Hepatocyte (in vitro differentiated cells): ENCODE measurements around the gene CLK4. TPM values are rescaled to one million over a fixed set of nuclear protein-coding genes. Genes with fewer than 3 reads are reported as not detected.

Experiments used
- DNase-seq: peaks from one replicate; pipeline ENCODE4 v3.0.0-alpha.2; 2016; ENCODE audit warnings: low spot score
- H2AFZ ChIP-seq: fragments of 200-600 bp; sonication (generic); 2 replicates; pipeline ENCODE4 v1.6.0; 2016; ENCODE audit warnings: antibody characterized with exemption, mild to moderate bottlenecking
- H3K27ac ChIP-seq: fragments of 200-600 bp; sonication (generic); 2 replicates; pipeline ENCODE4 v1.5.1; 2016; ENCODE audit warnings: mild to moderate bottlenecking
- H3K27me3 ChIP-seq: fragments of 200-600 bp; sonication (generic); 2 replicates; pipeline ENCODE4 v1.6.1; 2016
- H3K36me3 ChIP-seq: fragments of 200-600 bp; sonication (generic); replicated peaks from 2 replicates; pipeline ENCODE4 v1.5.1; 2016; ENCODE audit warnings: low read depth; ENCODE audit not compliant: insufficient read depth
- H3K4me1 ChIP-seq: fragments of 200-600 bp; sonication (generic); 2 replicates; pipeline ENCODE4 v1.5.1; 2016; ENCODE audit warnings: mild to moderate bottlenecking, moderate library complexity; ENCODE audit not compliant: insufficient read depth
- H3K4me2 ChIP-seq: fragments of 200-600 bp; sonication (generic); 2 replicates; pipeline ENCODE4 v1.6.0; 2016
- H3K4me3 ChIP-seq: fragments of 200-600 bp; sonication (generic); 2 replicates; pipeline ENCODE4 v1.5.1; 2016; ENCODE audit warnings: mild to moderate bottlenecking
- H3K79me2 ChIP-seq: fragments of 200-600 bp; sonication (generic); 2 replicates; pipeline ENCODE4 v1.6.0; 2017; ENCODE audit warnings: mild to moderate bottlenecking
- H3K9me2 ChIP-seq: fragments of 200-600 bp; sonication (generic); replicated peaks from 2 replicates; pipeline ENCODE4 v1.6.0; 2017; ENCODE audit warnings: mild to moderate bottlenecking; ENCODE audit not compliant: insufficient read depth
- H3K9me3 ChIP-seq: fragments of 200-600 bp; sonication (generic); 2 replicates; pipeline ENCODE4 v1.5.1; 2016; ENCODE audit warnings: low read depth, mild to moderate bottlenecking
- H4K20me1 ChIP-seq: fragments of 200-600 bp; sonication (generic); 2 replicates; pipeline ENCODE4 v1.6.0; 2016; ENCODE audit warnings: mild to moderate bottlenecking; ENCODE audit not compliant: insufficient read depth, poor library complexity, severe bottlenecking
- EZH2 ChIP-seq: fragments of 200-600 bp; sonication (generic); IDR thresholded peaks from 2 replicates; pipeline ENCODE4 v1.6.1; 2016; ENCODE audit warnings: antibody characterized with exemption, mild to moderate bottlenecking, borderline replicate concordance
- EZH2phosphoT487 ChIP-seq: fragments of 200-600 bp; sonication (generic); IDR thresholded peaks from one replicate; pipeline ENCODE4 v1.6.1; 2018; ENCODE audit warnings: antibody characterized with exemption, mild to moderate bottlenecking, low read depth, moderate library complexity; ENCODE audit not compliant: unreplicated experiment, severe bottlenecking
- whole genome bisulfite sequencing: methylation state at CpG from one replicate; pipeline ENCODE4 v1.1.6; 2016; ENCODE audit warnings: low lambda C conversion rate; ENCODE audit errors: missing lambda C conversion rate; 5-methylcytosine and 5-hydroxymethylcytosine counted together
- polyA plus RNA-seq: library from polyadenylated mRNA; unstranded; fragments of >200 nt; fragmentation: Nextera tagmentation; extraction: Ambion mirVana; gene quantifications from 2 replicates; pipeline ENCODE4 v1.2.1, GENCODE V29; 2016
- total RNA-seq: library from RNA; depleted of rRNA; stranded (reverse); fragments of >200 nt; gene quantifications from 2 replicates; pipeline ENCODE4 v1.2.3, GENCODE V29; 2014
- TF ChIP-seq, protein P1 (sequence below): fragments of 200-600 bp; sonication (generic); IDR thresholded peaks from 2 replicates; pipeline ENCODE4 v1.5.1; 2016; ENCODE audit warnings: antibody characterized with exemption, mild to moderate bottlenecking; ENCODE audit not compliant: poor library complexity

CLK4 gene
- total and polyA plus RNA-seq, 2 experiments from 2014 or later = 17.9 to 28.4 TPM

DNA sequence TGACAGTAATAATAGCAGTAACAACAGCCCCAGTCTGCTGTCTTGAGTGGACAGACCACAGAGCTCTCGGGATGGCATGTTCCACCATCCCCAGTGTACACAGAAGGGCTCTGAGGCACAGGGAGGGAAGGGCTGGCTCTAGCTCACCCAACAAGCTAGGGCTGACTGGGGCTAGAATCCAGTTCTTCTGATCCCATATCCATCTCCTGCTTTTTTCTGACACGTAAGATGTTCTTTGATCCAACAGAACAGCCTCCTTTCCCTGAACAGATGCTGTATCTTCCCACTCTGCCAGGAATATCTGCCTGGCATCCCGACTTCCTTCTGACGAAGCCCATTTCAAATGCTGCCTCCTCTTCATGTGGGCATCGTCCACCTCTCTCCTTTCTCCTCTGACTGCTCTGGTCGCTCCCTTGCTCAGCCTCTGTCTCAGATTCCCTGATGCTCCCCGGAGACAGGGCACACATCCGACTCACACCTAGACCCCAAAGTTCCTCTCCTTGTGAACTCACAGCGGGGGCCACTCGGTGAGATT, 43.6 kb upstream of the CLK4 start:
- H3K4me1 ChIP-seq = no peaks in the 10 kb centered on the region
- no peak overlapping the region for H3K4me2 ChIP-seq
- no peak for DNase-seq
- H3K27ac ChIP-seq = no peak overlapping the region
- WGBS = 92% methylated on average over 10 of the region's 10 CpGs
- no peaks in the 10 kb centered on the region for H4K20me1 ChIP-seq
- no peak for TF ChIP-seq EZH2
- no peak for TF ChIP-seq EZH2phosphoT487
- TF ChIP-seq, protein P1, sequence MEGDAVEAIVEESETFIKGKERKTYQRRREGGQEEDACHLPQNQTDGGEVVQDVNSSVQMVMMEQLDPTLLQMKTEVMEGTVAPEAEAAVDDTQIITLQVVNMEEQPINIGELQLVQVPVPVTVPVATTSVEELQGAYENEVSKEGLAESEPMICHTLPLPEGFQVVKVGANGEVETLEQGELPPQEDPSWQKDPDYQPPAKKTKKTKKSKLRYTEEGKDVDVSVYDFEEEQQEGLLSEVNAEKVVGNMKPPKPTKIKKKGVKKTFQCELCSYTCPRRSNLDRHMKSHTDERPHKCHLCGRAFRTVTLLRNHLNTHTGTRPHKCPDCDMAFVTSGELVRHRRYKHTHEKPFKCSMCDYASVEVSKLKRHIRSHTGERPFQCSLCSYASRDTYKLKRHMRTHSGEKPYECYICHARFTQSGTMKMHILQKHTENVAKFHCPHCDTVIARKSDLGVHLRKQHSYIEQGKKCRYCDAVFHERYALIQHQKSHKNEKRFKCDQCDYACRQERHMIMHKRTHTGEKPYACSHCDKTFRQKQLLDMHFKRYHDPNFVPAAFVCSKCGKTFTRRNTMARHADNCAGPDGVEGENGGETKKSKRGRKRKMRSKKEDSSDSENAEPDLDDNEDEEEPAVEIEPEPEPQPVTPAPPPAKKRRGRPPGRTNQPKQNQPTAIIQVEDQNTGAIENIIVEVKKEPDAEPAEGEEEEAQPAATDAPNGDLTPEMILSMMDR = no peak
- no peak overlapping the region for H3K4me3 ChIP-seq
- no peaks in the 10 kb centered on the region for H3K79me2 ChIP-seq
- no peaks in the 10 kb centered on the region for H3K27me3 ChIP-seq
- no peak overlapping the region for H2AFZ ChIP-seq
- no peaks in the 10 kb centered on the region for H3K36me3 ChIP-seq
- H3K9me2 ChIP-seq = no peaks in the 10 kb centered on the region
- no peaks in the 10 kb centered on the region for H3K9me3 ChIP-seq

DNA sequence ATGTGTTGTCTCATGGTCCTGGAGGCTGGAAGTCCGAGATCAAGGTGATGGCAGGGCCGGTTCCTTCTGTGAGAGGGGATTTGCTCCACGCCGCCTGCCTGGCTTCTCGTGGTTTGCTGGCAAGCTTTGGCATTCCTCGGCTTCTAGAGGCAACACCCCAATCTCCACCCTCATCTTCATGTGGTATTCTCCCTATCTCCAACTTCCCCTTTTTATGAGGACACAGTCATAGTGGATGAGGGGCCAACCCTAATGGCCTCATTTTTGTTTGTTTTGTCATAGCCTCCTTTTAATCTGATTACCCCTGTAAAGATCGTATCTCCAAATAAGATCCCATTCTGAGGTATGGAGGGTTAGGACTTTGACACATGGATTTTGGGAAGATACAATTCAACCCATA, 41.7 kb upstream of the CLK4 start:
- WGBS = 81% methylated on average over 7 of the region's 7 CpGs
- TF ChIP-seq EZH2phosphoT487 = no peak
- TF ChIP-seq, protein P1 = no peak
- no peak for TF ChIP-seq EZH2
- no peaks in the 10 kb centered on the region for H3K9me3 ChIP-seq
- H4K20me1 ChIP-seq = no peaks in the 10 kb centered on the region
- H3K4me3 ChIP-seq = no peak overlapping the region
- H3K79me2 ChIP-seq = no peaks in the 10 kb centered on the region
- H3K9me2 ChIP-seq = no peaks in the 10 kb centered on the region
- no peak overlapping the region for H3K4me2 ChIP-seq
- no peaks in the 10 kb centered on the region for H3K36me3 ChIP-seq
- H3K4me1 ChIP-seq = no peaks in the 10 kb centered on the region
- no peak overlapping the region for H3K27ac ChIP-seq
- H2AFZ ChIP-seq = no peak overlapping the region
- DNase-seq = no peak
- H3K27me3 ChIP-seq = no peaks in the 10 kb centered on the region

DNA sequence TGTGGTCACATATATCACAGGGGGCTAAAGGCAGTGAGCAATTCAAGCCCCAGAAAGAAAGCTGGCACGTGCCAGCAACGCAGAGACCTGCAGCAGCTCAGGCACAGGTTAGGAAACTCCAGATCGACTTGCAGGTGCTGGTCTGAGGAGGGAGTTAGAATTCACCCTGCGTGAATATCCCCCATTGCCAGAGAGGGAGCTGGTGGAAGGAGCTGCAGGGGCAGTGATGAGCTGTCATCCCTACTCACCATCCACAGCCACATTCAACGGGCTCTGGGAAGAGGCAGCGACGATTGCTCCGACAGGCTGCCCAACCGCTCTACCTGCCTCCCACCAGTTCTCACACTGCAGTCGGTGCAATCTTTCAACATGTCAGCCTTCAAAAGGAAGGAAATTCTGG, 40.8 kb upstream of the CLK4 start:
- no peak overlapping the region for H3K4me3 ChIP-seq
- H3K4me1 ChIP-seq = no peaks in the 10 kb centered on the region
- no peaks in the 10 kb centered on the region for H3K9me3 ChIP-seq
- H3K27me3 ChIP-seq = no peaks in the 10 kb centered on the region
- H3K79me2 ChIP-seq = no peaks in the 10 kb centered on the region
- H4K20me1 ChIP-seq = no peaks in the 10 kb centered on the region
- no peak overlapping the region for H2AFZ ChIP-seq
- H3K4me2 ChIP-seq = no peak overlapping the region
- no peak for DNase-seq
- 55% methylated on average over 10 of the region's 10 CpGs for WGBS
- no peaks in the 10 kb centered on the region for H3K9me2 ChIP-seq
- no peak overlapping the region for H3K27ac ChIP-seq
- TF ChIP-seq, protein P1 = no peak
- TF ChIP-seq EZH2 (no peak), EZH2phosphoT487 (no peak)
- no peaks in the 10 kb centered on the region for H3K36me3 ChIP-seq

DNA sequence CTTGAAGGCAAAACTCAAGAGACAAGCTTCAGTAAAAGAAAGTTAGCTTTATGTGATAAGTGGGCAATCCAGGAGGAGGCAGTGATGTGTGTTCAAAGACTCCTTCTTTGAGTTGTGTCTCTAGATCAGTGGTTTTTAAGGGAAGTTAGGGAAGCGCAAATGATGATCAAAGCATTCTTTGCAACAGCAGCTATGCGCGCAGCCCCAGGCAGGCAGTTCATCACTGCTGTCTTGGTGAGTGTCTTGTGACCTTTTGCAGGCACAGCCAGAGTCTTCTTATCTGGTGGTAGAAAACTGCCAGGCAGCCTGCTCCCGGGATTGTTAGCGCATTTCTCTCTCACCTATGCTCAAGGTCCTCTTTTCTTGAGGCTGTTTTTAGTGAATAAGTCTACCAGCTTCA, 40.3 kb upstream of the CLK4 start:
- no peaks in the 10 kb centered on the region for H3K79me2 ChIP-seq
- H3K4me3 ChIP-seq = no peak overlapping the region
- no peak for TF ChIP-seq EZH2phosphoT487
- no peak for TF ChIP-seq EZH2
- TF ChIP-seq, protein P1 = peak; percentile 12
- H3K9me3 ChIP-seq = no peaks in the 10 kb centered on the region
- DNase-seq = peak; percentile 37
- no peaks in the 10 kb centered on the region for H3K9me2 ChIP-seq
- H4K20me1 ChIP-seq = no peaks in the 10 kb centered on the region
- 42% methylated on average over 5 of the region's 5 CpGs for WGBS
- H3K4me1 ChIP-seq = no peaks in the 10 kb centered on the region
- no peaks in the 10 kb centered on the region for H3K27me3 ChIP-seq
- no peak overlapping the region for H2AFZ ChIP-seq
- H3K36me3 ChIP-seq = no peaks in the 10 kb centered on the region
- no peak overlapping the region for H3K4me2 ChIP-seq
- no peak overlapping the region for H3K27ac ChIP-seq
